ENCODE data around the gene FDXACB1.
"Not testable (repeated sequence)": the region's sequence is repeated elsewhere in the genome, so short reads cannot be mapped to it uniquely, and the experiment has no call there.

Gene FDXACB1

DNA sequence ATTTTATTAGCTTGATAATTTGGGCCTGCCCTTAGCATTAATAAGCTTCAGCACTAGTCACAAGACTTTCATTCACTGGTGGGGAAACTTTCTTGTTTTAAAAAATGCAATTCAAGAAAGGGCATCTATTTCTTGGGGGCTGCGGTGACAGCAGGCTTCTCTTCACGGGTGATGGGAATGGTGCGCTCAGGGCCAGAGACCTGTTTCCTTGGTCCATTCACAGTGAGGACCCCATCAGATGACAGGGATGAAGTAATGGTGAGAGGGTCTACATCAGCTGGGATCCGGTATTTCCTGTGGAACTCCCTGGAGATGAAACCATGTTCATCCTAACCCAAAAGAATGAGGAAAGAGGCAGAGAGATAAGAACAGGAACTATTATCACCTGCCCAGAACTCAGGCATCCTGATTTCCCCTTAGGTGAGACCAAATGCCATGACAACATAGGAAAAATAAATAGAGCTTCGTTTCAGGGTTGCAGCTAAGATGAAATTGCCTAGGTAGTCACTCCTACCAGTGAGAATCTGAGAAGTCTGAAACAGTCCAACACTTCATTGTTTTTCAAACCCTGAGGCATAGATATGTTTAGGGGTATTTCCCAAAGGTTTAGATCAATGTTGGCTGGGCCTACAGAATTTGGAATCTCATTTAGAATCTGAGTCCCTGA lies 29.8 kb upstream of the FDXACB1 start:
- FAIRE-seq: no peak

DNA sequence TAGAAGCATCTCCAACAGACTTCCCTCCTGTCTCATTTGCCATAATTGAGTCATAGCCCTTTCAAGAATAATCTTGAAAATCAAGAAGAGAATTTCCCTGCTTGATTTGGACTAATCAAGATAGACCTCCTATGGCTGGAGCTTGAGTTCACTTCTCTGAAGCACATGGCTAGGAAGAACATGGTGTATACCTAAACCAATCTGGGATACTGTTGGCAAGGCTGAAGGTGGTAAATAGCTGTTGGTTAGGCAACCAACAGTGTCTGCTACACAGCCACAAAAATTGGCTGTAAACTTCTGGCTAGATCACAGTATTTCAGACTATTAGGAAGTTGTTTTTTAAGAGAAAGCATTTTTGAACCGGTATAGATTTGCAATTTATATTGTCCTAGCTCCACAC lies 27.7 kb upstream of the FDXACB1 start:
- FAIRE-seq: no peak

DNA sequence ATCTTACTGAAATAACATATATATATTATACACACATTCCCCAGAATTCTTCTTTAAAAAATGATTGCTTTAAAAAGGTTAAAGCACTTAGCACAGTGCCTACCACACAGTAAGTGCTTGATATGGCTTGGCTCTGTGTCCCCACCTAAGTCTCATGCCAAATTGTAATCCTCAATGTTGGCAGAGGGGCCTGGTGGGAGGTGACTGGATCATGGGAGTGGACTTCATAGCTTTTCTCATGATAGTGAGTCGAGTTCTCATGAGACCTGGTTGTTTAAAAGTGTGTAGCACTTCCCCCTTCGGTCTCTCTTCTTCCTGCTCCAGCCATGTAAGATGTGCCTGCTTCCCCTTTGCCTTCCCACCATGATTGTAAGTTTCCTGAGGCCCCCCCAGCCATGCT lies 26.4 kb upstream of the FDXACB1 start:
- no peak for FAIRE-seq

DNA sequence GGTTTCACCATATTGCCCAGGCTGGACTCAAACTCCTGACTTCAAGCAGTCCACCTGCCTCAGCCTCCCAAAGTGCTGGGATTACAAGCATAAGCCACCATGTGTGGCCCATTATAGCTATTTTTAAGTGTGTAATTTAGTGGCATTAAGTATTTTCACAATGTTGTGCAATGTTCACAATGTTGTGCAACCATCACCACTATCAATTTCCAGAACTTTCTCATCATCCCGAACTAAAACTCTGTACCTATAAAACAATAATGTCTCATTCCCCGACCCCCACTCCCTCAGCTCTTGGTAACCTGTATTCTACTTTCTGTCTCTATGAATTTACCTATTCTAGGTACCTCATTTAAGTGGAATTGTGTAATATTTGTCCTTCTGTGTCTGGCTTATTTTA lies 7.9 kb upstream of the FDXACB1 start:
- no peak for FAIRE-seq

DNA sequence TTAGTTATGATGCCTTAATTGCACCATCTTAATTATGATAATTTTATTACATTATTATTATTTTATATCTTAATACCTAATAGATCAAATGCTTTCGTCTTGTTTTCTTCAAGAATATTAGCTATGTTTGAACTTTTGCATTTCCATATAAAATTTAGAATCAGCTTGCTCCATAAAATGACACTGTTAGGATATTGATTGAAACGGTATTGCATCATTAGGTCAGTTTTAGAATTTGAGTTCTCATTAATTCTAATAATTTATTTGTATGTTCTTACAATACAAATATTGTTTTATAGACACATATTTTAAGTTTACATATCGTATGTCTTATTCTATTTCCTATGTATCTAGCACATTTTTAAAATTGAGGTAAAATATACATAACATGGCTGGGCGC lies 7.1 kb upstream of the FDXACB1 start:
- no peak for FAIRE-seq

DNA sequence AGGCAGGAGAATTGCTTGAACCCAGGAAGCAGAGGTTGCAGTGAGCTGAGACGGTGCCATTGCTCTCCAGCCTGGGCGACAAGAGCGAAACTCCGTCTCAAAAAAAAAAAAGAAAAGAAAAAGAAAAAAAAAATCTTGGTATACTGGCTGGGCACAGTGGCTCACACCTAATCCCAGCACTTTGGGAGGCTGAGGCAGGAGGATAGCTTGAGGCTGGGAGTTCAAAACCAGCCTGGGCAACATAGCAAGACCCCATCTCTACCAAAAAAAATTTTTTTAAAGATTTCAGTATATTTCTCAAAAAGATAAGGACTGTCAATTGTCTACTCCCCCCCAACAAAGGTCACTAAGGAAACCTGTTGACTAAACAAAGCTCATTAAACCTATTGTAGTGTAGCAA lies 6.1 kb upstream of the FDXACB1 start:
- not testable (repeated sequence) for FAIRE-seq

DNA sequence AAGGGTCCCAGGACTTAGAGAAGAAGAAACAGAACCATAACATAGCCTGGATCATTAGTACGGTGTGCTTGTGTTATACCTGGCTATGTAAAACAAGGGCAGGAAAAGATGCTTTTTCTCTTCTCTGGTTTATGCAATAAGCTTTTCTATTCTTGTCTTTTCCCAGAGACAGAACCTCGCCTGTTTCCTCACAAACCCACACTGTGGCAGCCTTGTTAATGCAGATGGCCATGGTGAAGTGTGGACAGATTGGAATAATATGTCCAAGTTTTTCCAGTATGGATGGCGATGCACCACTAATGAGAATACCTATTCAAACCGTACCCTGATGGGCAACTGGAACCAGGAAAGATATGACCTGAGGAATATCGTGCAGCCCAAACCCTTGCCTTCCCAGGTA lies 3.2 kb upstream of the FDXACB1 start:
- FAIRE-seq: no peak

DNA sequence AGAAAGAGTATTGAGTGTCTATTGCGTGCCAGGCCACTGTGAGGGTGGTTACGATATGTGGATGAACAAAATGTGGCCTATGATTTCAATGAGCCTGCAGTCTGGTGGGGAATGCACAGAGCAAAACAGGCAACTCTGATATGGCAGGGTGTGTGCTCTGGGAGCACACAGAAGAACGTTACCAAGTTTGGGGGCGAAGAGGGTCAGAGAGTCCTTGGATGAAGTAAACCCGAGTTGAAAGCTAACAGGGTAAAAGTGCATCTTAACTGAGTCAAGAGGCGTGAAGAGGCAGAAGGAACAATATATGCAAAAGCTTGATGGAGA lies 634 bp upstream of the FDXACB1 start:
- no peak for FAIRE-seq

DNA sequence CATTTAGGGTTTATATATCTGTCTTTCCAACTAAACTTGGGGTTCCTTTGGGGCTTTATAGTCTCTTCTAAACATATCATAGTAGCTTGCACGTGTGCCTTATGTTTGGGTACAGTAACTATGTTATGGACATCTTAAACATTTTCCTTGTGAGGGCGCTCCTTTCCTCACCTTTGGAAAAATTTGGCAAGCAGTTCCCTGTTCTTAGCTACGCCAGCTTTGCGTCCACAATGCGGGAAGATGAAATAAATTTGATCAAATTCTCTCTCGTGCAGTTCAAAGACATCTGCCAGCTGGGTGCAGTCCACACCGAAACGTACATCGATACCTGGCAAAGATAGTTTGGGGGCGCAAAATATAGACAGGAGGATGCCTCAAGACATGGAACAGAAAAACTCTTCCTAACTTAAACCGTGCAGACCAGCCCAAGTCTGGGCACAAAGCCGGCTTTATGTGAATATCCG lies 548 bp downstream of the FDXACB1 start:
- FAIRE-seq: no peak

DNA sequence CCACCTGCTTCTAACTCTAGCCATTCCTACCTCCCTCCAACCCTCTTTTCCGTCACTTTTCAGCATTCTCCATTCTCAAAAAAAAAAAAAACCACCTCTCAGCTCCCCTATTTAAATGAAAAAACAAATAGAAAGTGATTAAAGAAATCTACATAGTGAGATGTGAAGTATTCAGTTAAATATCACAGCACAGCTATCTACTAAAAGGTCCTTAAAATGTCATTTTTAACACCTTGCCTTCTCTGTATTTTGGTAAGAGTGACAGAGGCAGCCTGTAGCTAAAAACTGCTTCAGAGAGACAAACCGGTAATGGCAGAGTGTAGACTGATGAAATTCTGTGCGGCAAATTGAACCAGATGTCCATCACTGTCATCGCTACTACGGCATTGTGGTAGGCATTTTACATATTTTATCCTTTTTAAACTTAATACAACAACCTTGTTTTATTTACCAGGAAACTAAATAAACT lies 7.2 kb downstream of the FDXACB1 start:
- no peak for FAIRE-seq

DNA sequence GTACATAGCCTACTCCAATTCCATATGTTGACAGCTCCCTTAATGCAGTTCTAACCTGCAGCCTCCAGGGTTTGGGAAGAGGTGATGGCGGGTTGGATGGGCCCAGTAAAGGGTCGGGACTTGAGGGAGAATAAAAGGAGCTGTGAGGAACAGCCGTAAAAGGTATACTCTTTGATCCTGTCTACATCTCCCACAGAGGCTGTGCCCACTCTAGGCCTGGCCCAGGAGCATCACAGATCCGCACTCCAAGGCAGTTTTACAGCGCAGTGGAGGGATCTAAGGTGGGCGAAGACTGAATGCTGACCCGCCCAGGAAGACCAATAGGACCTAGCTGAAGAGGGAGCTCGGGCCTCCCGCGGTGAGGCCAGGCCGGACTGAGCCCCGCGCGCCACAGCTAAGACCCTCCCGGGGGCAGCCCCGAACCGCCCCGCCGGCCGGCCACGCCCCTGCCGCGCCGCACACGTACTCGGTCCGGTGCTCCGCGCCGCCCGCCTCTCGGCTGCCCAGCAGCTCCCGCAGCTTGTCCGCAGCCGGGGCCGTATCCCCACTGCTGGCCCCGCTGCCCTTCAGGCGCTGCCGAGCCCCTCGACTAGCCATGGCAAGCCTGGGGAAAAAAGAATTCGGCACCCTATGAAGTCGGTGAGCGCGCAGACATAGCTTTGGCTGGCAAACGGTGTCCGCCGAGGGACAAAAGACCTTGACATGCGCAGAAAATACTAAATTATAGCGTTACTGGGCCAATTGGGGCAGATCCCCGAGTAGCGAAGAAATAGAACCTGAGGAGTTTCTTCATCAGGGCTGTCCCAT lies 7.9 kb downstream of the FDXACB1 start, which contains the start of gene ALG9:
Gene ALG9, minus strand, starts transcription at position 696 of the 807 bp plus-strand sequence. Its CDS starts 99 bp downstream, at position 597.
- FAIRE-seq: no peak

DNA sequence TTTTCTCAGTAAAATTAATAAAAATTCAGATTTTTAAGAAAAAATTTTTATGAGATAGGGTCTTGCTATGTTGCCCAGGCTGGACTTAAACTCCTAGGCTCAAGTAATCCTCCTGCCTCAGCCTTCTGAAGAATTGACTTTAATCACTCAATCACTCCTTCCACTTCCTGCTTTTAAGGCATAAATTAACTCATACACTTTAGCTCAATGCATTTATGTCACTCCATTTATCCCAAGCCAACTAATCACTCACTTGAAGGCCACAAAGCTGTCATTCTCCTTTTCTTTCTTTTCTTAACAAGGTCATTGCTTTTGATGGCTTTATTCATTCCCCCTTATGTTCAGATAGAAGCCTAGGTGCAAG lies 8.5 kb downstream of the FDXACB1 start:
- FAIRE-seq: no peak

DNA sequence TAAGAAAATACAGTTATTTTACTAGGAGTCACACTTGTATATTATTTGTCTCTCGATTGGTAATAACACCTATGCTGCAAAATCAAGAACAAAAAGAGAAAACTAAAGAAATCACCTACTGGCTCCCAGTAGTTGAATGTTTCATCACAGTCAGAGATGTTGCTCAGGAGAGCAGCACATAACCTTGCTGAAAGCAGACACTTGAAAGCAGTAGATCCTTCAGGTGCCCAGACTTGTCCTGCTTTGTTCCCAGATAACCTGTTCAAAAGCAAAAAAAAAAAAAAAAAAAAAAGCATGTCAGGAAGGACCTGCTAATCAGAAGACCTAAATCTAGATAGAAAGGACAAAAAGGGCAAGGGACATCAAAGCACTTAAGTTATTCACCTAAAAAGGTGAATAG lies 8.9 kb downstream of the FDXACB1 start:
- FAIRE-seq: no peak

DNA sequence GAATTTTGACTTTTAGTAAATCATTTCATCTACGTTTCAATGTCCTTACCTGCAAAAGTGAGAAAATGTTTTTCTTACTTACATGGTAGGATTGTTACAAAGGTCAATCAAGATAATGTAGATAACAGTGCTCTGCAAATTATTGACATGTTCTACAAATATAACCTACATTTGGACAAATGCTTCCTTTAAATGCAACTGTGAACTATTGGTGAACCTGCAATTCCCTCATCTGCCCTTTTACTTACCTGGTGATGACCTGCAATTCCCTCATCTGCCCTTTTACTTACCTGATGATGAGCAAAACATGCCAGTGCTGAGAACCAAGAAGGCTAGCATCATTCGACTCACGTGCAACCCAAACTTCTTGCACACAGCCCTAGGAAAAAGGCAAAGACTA lies 18.7 kb downstream of the FDXACB1 start:
- FAIRE-seq: no peak

DNA sequence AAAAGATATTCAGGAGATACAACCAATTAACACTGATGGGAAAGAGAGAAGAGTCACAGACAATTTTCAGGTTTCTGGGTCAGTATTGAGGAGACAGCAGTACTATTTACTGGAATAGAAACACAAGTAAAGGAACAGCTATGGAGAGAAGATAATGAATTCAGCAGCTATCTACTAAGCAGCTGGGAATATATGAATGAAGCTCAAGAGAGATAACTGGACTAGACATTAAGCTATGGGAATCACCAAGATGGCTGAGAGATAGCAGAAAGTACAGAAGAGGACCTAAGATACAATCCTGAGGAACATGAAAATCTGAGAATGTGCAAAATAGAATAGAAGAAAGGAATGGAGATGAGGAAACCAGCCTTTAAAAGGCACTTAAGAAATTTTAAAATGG lies 23.5 kb downstream of the FDXACB1 start:
- FAIRE-seq: no peak

DNA sequence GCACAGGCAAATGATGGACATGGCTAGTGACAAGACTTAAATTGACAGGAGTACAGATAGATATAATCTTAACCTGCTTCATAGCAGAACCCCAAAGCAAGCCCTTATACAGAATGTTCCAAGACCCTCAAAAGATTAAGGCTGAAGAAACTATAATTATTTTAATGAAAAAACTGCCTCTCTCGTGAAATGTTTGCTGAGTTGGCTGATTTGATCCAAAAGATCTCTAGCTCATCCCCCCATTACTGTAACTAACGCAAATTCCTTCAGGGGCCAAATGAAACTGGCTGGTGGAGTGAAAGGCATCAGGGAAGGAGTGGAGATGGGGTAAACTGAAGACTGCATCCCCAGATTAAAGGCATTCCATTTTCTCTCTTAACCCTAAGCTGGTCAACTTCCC lies 26.9 kb downstream of the FDXACB1 start:
- FAIRE-seq: no peak

DNA sequence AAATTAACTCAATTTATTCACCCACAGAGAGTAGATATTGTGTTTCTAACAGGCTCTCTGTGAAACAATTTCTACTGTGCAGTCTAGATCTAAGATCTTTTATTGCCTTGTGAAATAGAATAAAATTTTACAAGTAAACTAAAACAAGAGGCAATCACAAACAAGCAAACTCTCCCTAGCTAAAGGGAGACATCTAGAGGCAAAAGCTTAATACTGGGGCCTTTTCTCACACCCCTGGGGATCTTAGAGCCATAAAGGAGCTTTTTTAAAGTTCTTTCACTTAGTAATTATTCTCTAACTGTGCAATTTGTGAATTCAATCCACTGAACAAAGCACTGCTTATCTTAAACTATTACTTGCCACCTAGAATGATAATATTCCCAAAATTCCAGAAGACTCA lies 27.3 kb downstream of the FDXACB1 start:
- peak; percentile 57 for FAIRE-seq

DNA sequence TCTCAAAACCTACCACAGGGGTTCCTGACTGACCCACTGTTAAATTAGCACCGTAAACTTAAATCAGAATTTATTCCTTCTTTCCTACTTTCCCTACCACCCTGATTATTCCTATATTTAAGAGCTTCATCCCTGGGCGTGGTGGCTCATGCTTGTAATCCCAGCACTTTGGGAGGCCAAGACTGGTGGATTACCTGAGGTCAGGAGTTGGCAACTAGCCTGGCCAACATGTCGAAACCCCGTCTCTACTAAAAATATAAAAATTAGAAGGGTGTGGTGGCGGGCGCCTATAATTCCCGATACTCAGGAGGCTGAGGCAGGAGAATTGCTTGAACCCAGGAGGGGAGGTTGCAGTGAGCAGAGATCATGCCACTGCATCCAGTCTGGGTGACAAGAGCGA lies 27.9 kb downstream of the FDXACB1 start:
- FAIRE-seq: no peak

DNA sequence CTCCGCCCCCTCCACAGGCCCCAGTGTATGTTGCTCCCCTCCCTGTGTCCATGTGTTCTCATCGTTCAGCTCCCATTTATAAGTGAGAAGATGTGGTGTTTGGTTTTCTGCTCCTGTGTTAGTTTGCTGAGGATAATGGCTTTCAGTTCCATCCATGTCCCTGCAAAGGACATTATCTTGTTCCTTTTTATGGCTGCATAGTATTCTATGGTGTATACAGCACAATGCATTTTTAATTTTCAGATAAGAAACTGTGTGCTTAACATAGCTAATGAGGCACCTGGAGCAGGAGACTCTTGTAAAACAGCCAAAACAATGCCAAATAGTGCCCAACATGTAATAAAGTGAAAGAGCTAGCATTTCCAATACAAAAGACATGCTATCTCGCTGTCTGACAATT lies 29.3 kb downstream of the FDXACB1 start:
- no peak for FAIRE-seq

DNA sequence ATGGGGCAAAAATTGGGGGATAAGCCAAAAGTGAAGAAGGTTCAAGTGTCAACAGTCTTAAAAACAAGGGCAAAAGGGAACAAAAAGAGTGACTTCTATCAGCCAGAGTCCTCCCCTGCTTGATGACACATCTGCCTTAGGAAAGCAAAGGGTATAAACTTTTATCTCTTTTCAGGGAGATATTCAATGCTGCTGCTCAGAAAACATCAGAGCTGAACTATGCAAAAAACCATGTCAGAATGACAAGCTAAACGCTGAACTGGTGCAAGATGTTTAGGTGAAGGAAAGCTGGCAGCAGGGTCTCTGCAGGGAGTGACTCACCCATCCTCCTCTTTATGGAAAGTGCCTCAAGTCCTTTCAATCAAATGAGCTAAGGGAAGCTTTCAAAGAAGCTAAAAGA lies 32.3 kb downstream of the FDXACB1 start:
- no peak for FAIRE-seq

DNA sequence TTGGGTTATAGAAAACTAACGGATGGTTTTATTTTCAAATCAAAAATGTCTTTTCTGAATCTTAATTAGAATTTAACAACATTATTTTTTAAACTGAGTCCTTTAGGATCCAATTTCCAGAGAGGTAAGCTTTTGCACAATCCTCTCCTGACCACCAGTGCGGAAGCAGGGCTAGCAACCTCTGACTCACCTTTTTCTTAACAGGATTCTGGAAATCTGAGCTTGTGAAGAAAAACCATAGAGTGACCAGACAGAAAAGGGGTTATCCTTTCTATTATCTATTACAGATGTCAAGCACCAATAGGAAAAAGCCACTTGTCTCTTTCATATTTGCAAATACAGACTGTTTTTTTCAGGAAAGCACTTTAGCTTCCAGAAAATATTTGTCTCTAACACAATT lies 32.9 kb downstream of the FDXACB1 start:
- no peak for FAIRE-seq

DNA sequence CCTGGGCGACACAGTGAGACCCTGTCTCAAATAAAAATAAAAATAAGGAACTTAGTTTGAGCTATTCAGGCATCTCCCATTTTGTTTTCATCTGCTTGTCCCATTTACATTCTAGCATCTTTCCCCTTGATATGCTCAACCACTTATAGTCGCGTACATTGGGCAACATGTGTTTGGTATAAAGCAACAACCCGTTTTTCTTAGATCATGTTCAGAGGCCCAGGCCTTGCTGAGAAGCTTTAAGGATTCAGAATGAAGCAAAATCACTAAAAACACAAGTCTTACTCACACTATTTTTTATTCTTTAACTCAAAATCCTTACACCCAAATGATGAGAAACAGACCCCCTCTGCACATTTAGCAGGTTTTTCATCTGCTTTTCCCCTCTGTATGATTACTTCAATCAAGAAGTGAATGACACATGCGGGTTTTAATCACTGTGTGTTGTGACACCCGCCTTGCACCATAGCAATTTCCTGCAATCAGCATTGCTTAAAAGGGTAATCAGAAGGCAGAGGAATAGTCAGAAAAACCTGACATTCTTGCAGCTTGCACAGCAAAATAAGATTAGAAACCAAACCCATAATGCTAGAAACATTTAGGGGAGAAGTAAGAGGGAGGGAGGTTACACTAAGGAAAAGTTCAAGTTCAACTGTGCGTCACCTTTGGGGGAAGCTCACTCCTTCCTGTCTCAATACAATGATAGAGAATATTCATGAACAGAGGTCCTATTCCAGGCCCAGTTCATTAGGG lies 33.5 kb downstream of the FDXACB1 start:
- no peak for FAIRE-seq

DNA sequence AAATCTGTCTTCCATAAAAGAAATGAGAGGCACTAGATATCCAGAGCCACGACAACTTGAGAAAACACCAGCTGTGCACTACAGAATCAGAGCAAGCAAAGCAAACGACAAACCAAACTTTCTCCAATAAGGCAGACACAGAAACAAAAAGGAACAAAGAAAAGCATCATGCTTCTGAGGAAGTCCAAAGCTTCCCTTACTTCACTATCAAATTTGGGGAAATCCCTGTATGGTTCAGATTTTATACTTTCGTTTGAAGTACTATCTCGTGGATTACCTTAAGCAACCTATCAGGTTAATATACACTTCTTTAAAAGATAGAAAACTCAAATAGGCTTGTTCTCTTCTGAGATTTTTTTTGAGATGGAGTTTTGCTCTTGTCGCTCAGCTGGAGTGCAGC lies 35.3 kb downstream of the FDXACB1 start:
- no peak for FAIRE-seq
